Type B pancreatic cell (in vitro differentiated cells): ENCODE data around the gene MPC2. TPM values are rescaled to one million over a fixed set of nuclear protein-coding genes. Genes with fewer than 3 reads are reported as not detected.
A peak's percentile ranks its signal among the peaks of the same experiment; 100 is the strongest.
"Not testable (repeated sequence)": the region's sequence is repeated elsewhere in the genome, so short reads cannot be mapped to it uniquely, and the experiment has no call there.

Source experiments
- DNase-seq: peaks from one replicate; pipeline ENCODE4 v3.0.0; 2021; ENCODE audit warnings: mixed read lengths; ENCODE audit not compliant: unreplicated experiment; ENCODE audit errors: extremely low spot score
- H3K27ac Mint-ChIP-seq: 2 replicates; pipeline ENCODE4 v1.8.0; 2021; ENCODE audit warnings: mild to moderate bottlenecking, mixed read lengths
- H3K27me3 Mint-ChIP-seq: 2 replicates; pipeline ENCODE4 v1.8.0; 2021; ENCODE audit warnings: mixed read lengths
- H3K36me3 Mint-ChIP-seq: 2 replicates; pipeline ENCODE4 v1.8.0; 2021; ENCODE audit warnings: mixed read lengths
- H3K4me1 Mint-ChIP-seq: one replicate; pipeline ENCODE4 v1.8.0; 2021; ENCODE audit warnings: mixed read lengths; ENCODE audit not compliant: unreplicated experiment
- H3K4me3 Mint-ChIP-seq: 2 replicates; pipeline ENCODE4 v1.8.0; 2021; ENCODE audit warnings: mild to moderate bottlenecking, mixed read lengths
- H3K9me3 Mint-ChIP-seq: 2 replicates; pipeline ENCODE4 v1.8.0; 2021; ENCODE audit warnings: mixed read lengths
- total RNA-seq: library from RNA; stranded (reverse); gene quantifications from 2 replicates; pipeline ENCODE4 v1.2.1, GENCODE V29; 2021; ENCODE audit warnings: low replicate concordance
- TF ChIP-seq, protein P1 (sequence below): fragments of 200-600 bp; sonication (generic); conservative IDR thresholded peaks from 2 replicates; pipeline ENCODE4 v1.5.0; 2021; ENCODE audit warnings: antibody characterized with exemption, mild to moderate bottlenecking

Gene MPC2
- total RNA-seq, 1 donor from 2014 or later, result 60.2 TPM

DNA sequence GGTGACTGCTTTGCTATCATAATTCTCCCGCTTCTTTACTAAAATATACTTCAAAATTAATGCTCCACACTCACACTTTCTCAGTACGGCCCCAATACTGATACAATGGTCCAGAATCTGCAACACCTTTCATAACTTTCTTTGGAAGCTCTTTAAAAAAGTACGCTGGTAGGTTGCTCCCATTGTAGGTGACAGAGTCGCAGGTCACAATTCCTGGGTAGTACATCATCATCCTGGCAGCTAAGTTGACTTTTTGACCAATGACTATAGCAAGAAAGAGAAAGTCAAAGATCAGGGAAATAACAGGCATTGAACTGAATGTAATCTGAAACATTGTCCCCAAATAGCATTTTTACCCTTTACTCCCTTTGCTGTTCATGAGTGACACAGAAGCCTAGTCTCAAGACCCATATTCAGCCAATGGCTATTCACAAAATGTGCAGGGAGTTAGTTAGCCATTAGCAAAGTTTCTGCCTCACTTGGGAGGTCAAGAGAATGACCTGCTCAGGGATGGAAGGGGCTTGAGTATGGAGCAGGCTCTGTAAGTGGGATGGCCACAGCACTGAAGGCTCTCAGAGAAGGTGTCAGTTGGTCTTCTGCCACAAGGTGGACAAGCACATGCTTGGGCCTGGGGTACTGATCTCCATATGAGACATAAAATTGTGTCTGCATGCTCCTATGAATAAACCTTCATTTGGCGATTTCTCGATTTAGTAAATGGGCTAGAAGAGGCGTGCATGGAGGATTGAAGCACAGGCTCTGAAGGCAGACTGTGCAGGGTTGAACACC, 58.3 kb downstream of the MPC2 start:
- H3K4me1 Mint-ChIP-seq, result no peaks in the 10 kb centered on the region
- no peak for DNase-seq
- H3K36me3 Mint-ChIP-seq, result no peaks in the 10 kb centered on the region
- TF ChIP-seq, protein P1, sequence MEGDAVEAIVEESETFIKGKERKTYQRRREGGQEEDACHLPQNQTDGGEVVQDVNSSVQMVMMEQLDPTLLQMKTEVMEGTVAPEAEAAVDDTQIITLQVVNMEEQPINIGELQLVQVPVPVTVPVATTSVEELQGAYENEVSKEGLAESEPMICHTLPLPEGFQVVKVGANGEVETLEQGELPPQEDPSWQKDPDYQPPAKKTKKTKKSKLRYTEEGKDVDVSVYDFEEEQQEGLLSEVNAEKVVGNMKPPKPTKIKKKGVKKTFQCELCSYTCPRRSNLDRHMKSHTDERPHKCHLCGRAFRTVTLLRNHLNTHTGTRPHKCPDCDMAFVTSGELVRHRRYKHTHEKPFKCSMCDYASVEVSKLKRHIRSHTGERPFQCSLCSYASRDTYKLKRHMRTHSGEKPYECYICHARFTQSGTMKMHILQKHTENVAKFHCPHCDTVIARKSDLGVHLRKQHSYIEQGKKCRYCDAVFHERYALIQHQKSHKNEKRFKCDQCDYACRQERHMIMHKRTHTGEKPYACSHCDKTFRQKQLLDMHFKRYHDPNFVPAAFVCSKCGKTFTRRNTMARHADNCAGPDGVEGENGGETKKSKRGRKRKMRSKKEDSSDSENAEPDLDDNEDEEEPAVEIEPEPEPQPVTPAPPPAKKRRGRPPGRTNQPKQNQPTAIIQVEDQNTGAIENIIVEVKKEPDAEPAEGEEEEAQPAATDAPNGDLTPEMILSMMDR, result peak; percentile 27
- H3K27ac Mint-ChIP-seq, result no peak overlapping the region
- no peaks in the 10 kb centered on the region for H3K9me3 Mint-ChIP-seq
- no peak overlapping the region for H3K4me3 Mint-ChIP-seq
- no peaks in the 10 kb centered on the region for H3K27me3 Mint-ChIP-seq

DNA sequence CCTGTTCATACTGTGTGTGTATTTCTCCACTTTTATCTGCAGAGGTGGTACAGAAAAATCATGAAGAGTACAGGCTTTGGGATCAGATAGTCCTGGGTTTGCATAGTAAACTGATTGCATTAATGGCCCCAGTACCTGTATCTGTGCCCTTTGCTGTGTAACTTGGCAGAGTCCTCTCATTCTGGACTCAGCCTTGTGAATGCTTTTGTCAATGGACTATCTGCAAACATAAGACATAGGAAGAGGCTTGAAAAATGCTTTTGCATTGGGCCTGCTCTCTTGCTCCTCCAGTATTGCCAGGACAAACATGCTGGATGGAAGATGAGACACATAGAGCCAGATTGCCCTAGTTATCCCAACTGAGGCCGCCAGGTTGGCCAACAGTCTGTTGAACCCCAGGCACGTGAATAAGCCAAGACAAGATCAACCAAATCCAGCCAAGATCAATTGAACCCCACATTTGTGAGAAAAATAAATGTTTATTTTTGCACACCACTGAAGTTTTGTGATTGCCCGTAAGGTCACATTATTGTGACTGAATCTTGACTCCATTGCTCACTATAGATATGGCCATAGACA, 60.2 kb downstream of the MPC2 start:
- H3K36me3 Mint-ChIP-seq, result no peaks in the 10 kb centered on the region
- no peaks in the 10 kb centered on the region for H3K27me3 Mint-ChIP-seq
- H3K9me3 Mint-ChIP-seq, result no peaks in the 10 kb centered on the region
- no peak overlapping the region for H3K27ac Mint-ChIP-seq
- no peak for DNase-seq
- TF ChIP-seq, protein P1, result no peak
- no peak overlapping the region for H3K4me3 Mint-ChIP-seq
- H3K4me1 Mint-ChIP-seq, result no peaks in the 10 kb centered on the region

DNA sequence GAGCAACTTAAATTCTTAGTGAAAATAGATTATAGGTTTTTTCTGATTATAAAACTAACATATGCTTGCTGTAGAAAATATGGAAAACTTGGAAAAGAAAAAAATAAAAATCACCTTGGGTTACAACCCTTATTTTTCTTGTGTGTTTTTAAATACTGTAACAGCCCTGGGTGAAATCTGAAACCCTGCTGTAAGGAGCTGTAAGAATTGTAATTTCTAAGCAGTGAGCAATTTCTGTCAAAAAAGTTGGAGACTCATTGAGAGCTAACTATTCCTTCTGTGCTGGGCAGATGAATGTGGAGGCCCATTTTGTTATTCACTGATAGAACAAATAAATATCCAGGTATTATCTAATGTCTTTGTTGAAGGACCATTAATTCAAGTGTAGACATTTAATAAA, 65.5 kb downstream of the MPC2 start:
- Mint-ChIP-seq H3K4me3 (no peak overlapping the region), H3K9me3 (no peaks in the 10 kb centered on the region), H3K27me3 (no peaks in the 10 kb centered on the region), H3K4me1 (peaks cover 6% of the 10 kb centered on the region), H3K36me3 (no peaks in the 10 kb centered on the region), H3K27ac (no peak overlapping the region)
- TF ChIP-seq, protein P1, result no peak
- no peak for DNase-seq

DNA sequence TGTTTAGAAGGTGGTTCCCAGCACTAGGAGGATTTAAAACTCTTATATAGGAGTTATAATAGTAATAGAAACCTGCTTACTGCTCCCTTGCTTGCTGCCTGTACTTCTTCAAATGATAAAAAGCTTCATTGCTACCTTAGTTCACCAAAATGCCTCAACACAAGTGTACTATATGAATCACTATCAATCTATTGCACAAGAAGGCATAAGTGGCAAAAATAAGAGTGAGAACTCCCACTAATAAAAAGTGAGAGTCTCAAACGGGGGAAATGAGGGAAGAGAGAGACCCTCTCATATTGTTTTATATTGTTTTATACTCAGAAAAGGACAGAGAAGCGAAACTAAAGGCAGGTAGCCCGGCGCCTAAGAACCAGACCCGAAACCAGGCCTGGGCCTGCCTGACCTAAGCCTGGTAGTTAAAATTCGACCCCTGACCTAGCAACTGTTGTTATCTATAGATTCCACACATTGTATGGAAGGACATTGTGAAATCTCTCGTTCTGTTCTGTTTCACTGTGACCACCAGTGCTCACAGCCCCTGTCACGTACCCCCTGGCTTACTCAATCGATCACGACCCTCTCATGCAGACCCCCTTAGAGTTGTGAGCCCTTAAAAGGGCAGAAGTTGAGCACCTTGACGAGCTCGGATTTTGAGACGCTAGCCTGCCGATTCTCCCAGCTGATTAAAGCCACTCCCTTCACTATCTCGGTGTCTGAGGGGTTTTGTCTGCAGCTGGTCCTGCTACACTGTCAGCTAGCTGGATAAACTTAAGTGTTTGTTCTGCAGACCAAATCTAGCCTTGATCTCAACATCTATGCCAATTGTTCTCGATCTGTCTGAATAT, 67.5 kb downstream of the MPC2 start:
- peak overlapping the region; percentile 12 for H3K4me3 Mint-ChIP-seq
- H3K36me3 Mint-ChIP-seq, H3K4me1 Mint-ChIP-seq, H3K9me3 Mint-ChIP-seq, H3K27me3 Mint-ChIP-seq, DNase-seq: not testable (repeated sequence)
- H3K27ac Mint-ChIP-seq, result peak overlapping the region; percentile 72

DNA sequence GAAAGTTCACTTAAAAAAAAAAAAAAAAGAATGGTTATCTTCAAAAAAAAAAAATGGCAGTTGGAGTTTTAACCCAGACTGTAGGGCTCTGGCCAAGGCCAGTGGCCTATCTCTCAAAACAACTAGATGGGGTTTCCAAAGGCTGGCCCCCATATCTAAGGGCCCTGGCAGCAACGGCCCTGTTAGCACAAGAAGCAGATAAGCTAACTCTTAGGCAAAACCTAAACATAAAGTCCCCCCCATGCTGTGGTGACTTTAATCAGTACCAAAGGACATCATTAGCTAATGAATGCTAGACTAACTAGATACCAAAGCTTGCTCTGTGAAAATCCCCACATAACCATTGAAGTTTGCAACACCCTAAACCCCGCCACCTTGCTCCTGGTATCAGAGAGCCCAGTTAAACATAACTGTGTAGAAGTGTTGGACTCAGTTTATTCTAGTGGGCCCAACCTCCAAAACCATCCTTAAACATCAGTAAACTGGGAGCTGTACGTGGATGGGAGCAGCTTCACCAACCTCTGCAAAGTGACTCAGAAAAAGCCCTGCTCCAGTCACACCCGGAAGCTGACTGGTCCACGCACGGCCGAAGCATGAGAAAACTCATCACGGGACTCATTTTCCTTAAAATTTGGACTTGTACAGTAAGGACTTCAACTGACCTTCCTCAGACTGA, 70.0 kb downstream of the MPC2 start:
- not testable (repeated sequence) for H3K4me1 Mint-ChIP-seq, DNase-seq, H3K9me3 Mint-ChIP-seq, H3K27me3 Mint-ChIP-seq, H3K27ac Mint-ChIP-seq, H3K4me3 Mint-ChIP-seq, H3K36me3 Mint-ChIP-seq

Other genes with a start within 250 kb of the MPC2 start
- gene MPZL1, start 215.1 kb downstream of the MPC2 start, total RNA-seq, result 93.8 and 103 TPM in 2 replicates
- 0.14 and 0.39 TPM in 2 replicates for gene ADCY10, start 22.9 kb downstream of the MPC2 start, total RNA-seq
- 27.2 and 38.3 TPM in 2 replicates for gene DCAF6, start 389 bp downstream of the MPC2 start, total RNA-seq
- 12.8 and 32.6 TPM in 2 replicates for gene GPR161, start 199.9 kb upstream of the MPC2 start, total RNA-seq
- 21.4 and 24.5 TPM in 2 replicates for gene TIPRL, start 241.9 kb upstream of the MPC2 start, total RNA-seq